Osteocyte (in vitro differentiated cells): ENCODE data around the gene AP5M1. TPM values are rescaled to one million over a fixed set of nuclear protein-coding genes. Genes with fewer than 3 reads are reported as not detected.

ENCODE experiments used
- DNase-seq: peaks from one replicate; pipeline ENCODE4 v3.0.0; 2021; ENCODE audit warnings: mixed read lengths; ENCODE audit not compliant: unreplicated experiment; ENCODE audit errors: extremely low spot score
- H3K27ac Mint-ChIP-seq: one replicate; pipeline ENCODE4 v1.8.0; 2021; ENCODE audit warnings: mild to moderate bottlenecking, mixed read lengths; ENCODE audit not compliant: unreplicated experiment
- H3K27me3 Mint-ChIP-seq: one replicate; pipeline ENCODE4 v1.8.0; 2021; ENCODE audit warnings: mixed read lengths; ENCODE audit not compliant: unreplicated experiment
- H3K36me3 Mint-ChIP-seq: one replicate; pipeline ENCODE4 v1.8.0; 2021; ENCODE audit warnings: mixed read lengths; ENCODE audit not compliant: unreplicated experiment
- H3K4me1 Mint-ChIP-seq: one replicate; pipeline ENCODE4 v1.8.0; 2021; ENCODE audit warnings: mixed read lengths; ENCODE audit not compliant: unreplicated experiment
- H3K4me3 Mint-ChIP-seq: one replicate; pipeline ENCODE4 v1.8.0; 2021; ENCODE audit warnings: mild to moderate bottlenecking, moderate library complexity, mixed read lengths; ENCODE audit not compliant: unreplicated experiment
- H3K9me3 Mint-ChIP-seq: one replicate; pipeline ENCODE4 v1.8.0; 2021; ENCODE audit warnings: mixed read lengths; ENCODE audit not compliant: unreplicated experiment
- total RNA-seq: library from RNA; stranded (reverse); gene quantifications from 2 replicates; pipeline ENCODE4 v1.2.1, GENCODE V29; 2021
- TF ChIP-seq, protein P1 (sequence below): fragments of 200-600 bp; sonication (generic); IDR thresholded peaks from 2 replicates; pipeline ENCODE4 v1.5.0; 2021; ENCODE audit warnings: antibody characterized with exemption, mild to moderate bottlenecking, moderate library complexity

The AP5M1 gene
- total RNA-seq, 1 donor from 2014 or later = 36.0 TPM

DNA sequence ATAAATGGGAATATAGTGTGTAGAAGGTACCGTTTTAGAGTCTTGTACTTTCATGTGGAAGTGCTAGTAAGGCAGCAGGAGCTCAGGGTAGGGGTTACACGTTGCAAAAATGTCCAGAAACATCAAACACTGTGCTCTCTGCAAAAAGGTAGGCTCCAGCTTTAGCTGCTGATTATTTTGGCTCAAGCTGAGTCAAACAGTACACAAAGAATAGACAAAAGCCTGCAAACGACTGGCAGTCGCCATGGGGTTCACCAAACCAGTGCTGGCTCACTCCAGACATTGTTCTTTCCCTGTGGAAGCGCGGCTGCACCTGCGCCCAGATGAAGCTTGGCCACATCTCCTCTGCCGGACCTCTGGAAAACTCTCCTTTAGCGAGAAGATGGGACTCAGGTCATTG is 76.3 kb downstream of the AP5M1 start:
- no peak for DNase-seq
- no peaks in the 10 kb centered on the region for H3K9me3 Mint-ChIP-seq
- H3K27ac Mint-ChIP-seq = no peak overlapping the region
- H3K4me3 Mint-ChIP-seq = no peak overlapping the region
- peaks cover 2% of the 10 kb centered on the region for H3K4me1 Mint-ChIP-seq
- no peaks in the 10 kb centered on the region for H3K36me3 Mint-ChIP-seq
- peaks cover 20% of the 10 kb centered on the region for H3K27me3 Mint-ChIP-seq
- TF ChIP-seq, protein P1, sequence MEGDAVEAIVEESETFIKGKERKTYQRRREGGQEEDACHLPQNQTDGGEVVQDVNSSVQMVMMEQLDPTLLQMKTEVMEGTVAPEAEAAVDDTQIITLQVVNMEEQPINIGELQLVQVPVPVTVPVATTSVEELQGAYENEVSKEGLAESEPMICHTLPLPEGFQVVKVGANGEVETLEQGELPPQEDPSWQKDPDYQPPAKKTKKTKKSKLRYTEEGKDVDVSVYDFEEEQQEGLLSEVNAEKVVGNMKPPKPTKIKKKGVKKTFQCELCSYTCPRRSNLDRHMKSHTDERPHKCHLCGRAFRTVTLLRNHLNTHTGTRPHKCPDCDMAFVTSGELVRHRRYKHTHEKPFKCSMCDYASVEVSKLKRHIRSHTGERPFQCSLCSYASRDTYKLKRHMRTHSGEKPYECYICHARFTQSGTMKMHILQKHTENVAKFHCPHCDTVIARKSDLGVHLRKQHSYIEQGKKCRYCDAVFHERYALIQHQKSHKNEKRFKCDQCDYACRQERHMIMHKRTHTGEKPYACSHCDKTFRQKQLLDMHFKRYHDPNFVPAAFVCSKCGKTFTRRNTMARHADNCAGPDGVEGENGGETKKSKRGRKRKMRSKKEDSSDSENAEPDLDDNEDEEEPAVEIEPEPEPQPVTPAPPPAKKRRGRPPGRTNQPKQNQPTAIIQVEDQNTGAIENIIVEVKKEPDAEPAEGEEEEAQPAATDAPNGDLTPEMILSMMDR = no peak

DNA sequence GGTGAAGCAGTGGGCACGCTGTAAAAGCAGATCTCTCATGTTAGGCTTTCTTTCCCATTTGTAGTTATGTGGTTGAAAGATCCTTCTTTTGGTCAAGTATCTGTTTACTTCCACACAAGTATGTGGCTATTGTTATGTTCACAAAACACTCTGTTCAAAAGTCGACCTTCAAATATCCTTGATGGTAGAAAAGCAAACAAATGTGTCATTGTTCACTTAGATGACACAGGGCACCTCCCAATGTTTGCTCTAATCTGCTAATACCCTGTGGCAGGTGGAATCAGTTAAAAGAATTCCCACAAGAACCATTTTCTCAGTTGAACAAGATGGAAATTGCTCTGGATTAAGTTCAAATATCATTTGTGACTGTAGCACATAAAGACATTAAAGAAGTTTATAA is 78.0 kb downstream of the AP5M1 start:
- H3K4me3 Mint-ChIP-seq = no peak overlapping the region
- no peaks in the 10 kb centered on the region for H3K36me3 Mint-ChIP-seq
- TF ChIP-seq, protein P1 = no peak
- H3K4me1 Mint-ChIP-seq = peaks cover 2% of the 10 kb centered on the region
- peaks cover 20% of the 10 kb centered on the region for H3K27me3 Mint-ChIP-seq
- no peaks in the 10 kb centered on the region for H3K9me3 Mint-ChIP-seq
- no peak for DNase-seq
- no peak overlapping the region for H3K27ac Mint-ChIP-seq

Other genes starting within 250 kb of the AP5M1 start
- gene EXOC5, start 66 bp upstream of the AP5M1 start, total RNA-seq = 72.3 and 77.1 TPM in 2 replicates
- gene NAA30, start 121.6 kb downstream of the AP5M1 start, total RNA-seq = 13.5 and 15.1 TPM in 2 replicates
- gene CCDC198, start 224.9 kb downstream of the AP5M1 start, total RNA-seq = not detected in 2 replicates